ENCODE measurements around the gene COBL. TPM values are rescaled to one million over a fixed set of nuclear protein-coding genes. Genes with fewer than 3 reads are reported as not detected.

Gene COBL
- total and polyA plus RNA-seq, 2 donors (not counting 3 experiments of a cell fraction or from before 2014, with no cell fraction given): 0.11 TPM; not detected in 1

- no TSS peak for BruUV-seq (replicated peaks)
- dilution Hi-C loops (cut with MboI; ENCODE audit: extremely low pct_ligation_motif_present, low sequenced_read_pairs): no loop called here
Measured at GRCh38 chr7:51062222-51062987, 254.2 kb downstream of the COBL start.

More at GRCh38 chr7:51062222-51062987, 254.2 kb downstream of the COBL start:
- peaks cover 0 to 3% of the 10 kb centered on the region in 2 experiments for H3K27me3 ChIP-seq (ENCODE audit: control insufficient read depth in 2 of 2, insufficient read depth in 2 of 2, low read length in 2 of 2)
- no peak overlapping the region for H3K9ac ChIP-seq (replicated peaks; ENCODE audit: extremely low read depth, insufficient read depth, low read length)
- H3K9me1 ChIP-seq (replicated peaks; ENCODE audit: control insufficient read depth, extremely low read depth, insufficient read depth, low read length): no peaks in the 10 kb centered on the region
- POLR2A ChIA-PET: no interaction called here
- no peak for FAIRE-seq
- no peaks in the 10 kb centered on the region for H3K36me3 ChIP-seq (ENCODE audit: control insufficient read depth in 2 of 2, extremely low read depth in 1 of 2, insufficient read depth in 2 of 2, low read length in 2 of 2)
- H3K4me1 ChIP-seq (ENCODE audit: control insufficient read depth, extremely low read depth, insufficient read depth, low read length): no peaks in the 10 kb centered on the region
- H3K4me3 ChIP-seq (replicated peaks in 1 of 3; ENCODE audit: insufficient read depth in 1 of 3, low read depth in 1 of 3, low read length in 3 of 3): no peak overlapping the region
- TF ChIP-seq POLR2AphosphoS5 (IDR thresholded peaks at IDR 0.05; ENCODE audit: insufficient read depth, low read depth, low read length) (no peak), MYC (IDR thresholded peaks at IDR 0.05; ENCODE audit: low read depth, low read length) (no peak), EZH2 (IDR thresholded peaks at IDR 0.05; ENCODE audit: borderline replicate concordance, low read depth, low read length, severe bottlenecking) (no peak), JUN (IDR thresholded peaks at IDR 0.05; ENCODE audit: borderline replicate concordance, insufficient read depth, insufficient read length, low read depth) (no peak), GATA2 (IDR thresholded peaks at IDR 0.05; ENCODE audit: insufficient read depth, insufficient read length, low read depth, low read length) (no peak), POLR2A (IDR thresholded peaks at IDR 0.05; ENCODE audit: low read depth, low read length) (no peak), FOS (IDR thresholded peaks at IDR 0.05; ENCODE audit: borderline replicate concordance, insufficient read depth, low read length) (no peak)
- TF ChIP-seq, protein P1, sequence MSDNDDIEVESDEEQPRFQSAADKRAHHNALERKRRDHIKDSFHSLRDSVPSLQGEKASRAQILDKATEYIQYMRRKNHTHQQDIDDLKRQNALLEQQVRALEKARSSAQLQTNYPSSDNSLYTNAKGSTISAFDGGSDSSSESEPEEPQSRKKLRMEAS (IDR thresholded peaks at IDR 0.05; ENCODE audit: insufficient read depth, insufficient read length): no peak
- TF ChIP-seq, protein P2, sequence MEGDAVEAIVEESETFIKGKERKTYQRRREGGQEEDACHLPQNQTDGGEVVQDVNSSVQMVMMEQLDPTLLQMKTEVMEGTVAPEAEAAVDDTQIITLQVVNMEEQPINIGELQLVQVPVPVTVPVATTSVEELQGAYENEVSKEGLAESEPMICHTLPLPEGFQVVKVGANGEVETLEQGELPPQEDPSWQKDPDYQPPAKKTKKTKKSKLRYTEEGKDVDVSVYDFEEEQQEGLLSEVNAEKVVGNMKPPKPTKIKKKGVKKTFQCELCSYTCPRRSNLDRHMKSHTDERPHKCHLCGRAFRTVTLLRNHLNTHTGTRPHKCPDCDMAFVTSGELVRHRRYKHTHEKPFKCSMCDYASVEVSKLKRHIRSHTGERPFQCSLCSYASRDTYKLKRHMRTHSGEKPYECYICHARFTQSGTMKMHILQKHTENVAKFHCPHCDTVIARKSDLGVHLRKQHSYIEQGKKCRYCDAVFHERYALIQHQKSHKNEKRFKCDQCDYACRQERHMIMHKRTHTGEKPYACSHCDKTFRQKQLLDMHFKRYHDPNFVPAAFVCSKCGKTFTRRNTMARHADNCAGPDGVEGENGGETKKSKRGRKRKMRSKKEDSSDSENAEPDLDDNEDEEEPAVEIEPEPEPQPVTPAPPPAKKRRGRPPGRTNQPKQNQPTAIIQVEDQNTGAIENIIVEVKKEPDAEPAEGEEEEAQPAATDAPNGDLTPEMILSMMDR (IDR thresholded peaks at IDR 0.05; ENCODE audit: extremely low read depth in 1 of 2, insufficient read depth in 1 of 2, low read depth in 1 of 2, low read length in 2 of 2): no peak
- CTCF ChIA-PET: interaction anchor here (1.3 kb wide), 1 partner anchor 78 kb away, joined by 6 read pairs; no protein-coding TSS in a partner anchor
- H4K20me1 ChIP-seq (replicated peaks; ENCODE audit: control insufficient read depth, extremely low read depth, insufficient read depth, low read length): no peaks in the 10 kb centered on the region
- no peak overlapping the region for H2AFZ ChIP-seq (ENCODE audit: low read depth, low read length)
- H3K9me3 ChIP-seq (replicated peaks; ENCODE audit: control insufficient read depth, insufficient read depth, low read length): no peaks in the 10 kb centered on the region
- no peaks in the 10 kb centered on the region for H3K79me2 ChIP-seq (ENCODE audit: control insufficient read depth, insufficient read depth, low read length)
- H3K27ac ChIP-seq (ENCODE audit: insufficient read depth, low read depth, low read length): no peak overlapping the region
- H3K4me2 ChIP-seq (ENCODE audit: insufficient read depth, low read length): no peak overlapping the region
- no peak for DNase-seq (ENCODE audit: low read depth, low spot score)
- intact Hi-C loops (cut with micrococcal nuclease): no loop called here
